Anterior cingulate cortex (tissue), 58 donors: ENCODE data around the gene ZNF30.
A peak's percentile ranks its signal among the peaks of the same experiment; 100 is the strongest.
"Not testable (repeated sequence)": the region's sequence is repeated elsewhere in the genome, so short reads cannot be mapped to it uniquely, and the experiment has no call there.

Experiments
- DNase-seq, 58 donors: peaks; one replicate each; lab custom pipeline; 2025; lab: John Stamatoyannopoulos, UW

Gene ZNF30

DNA sequence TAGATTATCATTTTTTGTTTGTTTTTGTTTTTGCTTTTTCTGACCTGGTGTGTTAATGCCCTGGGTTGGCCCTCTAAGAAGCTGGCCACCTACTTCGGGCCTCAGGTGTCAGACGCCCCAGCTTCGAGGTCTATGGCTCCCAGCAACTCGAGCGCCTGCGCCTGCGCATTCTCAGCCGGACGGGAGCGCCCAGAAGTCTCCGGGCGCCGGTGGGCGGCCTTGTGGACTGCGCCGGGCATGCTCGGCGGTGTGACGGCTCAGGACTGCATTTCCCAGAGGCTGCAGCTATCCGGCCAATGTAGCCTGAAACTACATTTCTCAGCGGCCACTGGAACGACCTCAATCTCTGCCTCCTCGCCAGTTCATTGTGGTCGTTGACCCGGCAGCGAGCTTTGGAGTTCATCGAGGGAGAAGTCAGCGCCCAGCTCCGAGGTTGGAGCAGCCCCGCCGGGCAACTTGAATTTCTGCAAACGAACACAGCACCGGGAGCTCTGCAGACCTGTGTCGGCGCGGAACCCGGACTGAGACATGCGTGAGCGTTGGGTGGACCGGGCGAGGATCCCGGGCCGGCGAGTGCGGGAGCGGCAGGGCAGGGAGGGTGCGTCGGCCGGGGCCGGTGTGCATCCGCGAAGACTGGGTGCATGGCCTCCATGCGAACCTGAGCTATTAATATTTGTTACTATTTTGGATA, at the start of gene ZNF30:
ZNF30 (plus strand) TSS at position 219 of the 691 bp plus-strand sequence. CDS start 3,045 bp downstream, outside the sequence.
- peak; percentile 23 to 92 (median 85) for DNase-seq

DNA sequence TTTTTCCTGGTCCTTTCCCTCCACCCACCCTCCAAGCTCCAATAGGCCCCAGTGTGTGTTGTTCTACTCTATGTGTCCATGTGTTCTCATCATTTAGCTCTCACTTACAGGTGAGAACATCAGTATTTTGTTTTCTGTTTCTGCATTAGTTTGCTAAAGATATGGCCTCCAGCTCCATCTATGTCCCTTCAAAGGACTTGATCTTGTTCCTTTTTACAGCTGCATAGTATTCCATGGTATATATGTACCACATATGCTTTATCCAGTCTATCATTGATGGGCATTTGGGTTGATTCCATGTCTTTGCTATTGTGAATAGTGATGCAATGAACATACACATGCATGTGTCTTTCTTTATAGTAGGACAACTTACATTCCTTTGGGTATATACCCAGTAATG, 47.1 kb upstream of the ZNF30 start:
- no peak for DNase-seq

DNA sequence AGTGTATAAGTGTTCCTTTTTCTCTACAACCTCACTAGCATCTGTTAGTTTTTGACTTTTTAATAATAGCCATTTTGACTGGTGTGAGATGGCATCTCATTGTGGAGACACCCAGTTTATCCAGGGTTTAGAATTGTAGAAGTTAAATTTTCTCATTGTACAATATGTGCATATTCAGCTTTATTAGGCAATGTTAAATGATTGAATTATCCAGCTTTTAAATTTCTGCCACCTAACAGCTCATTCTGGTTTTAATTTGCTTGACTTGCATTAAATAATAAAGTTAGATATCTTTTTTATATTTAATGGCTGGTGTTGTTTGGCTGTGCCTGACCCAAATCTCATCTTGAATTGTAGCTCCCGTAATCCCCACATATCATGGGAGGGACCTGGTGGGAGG, 46.7 kb upstream of the ZNF30 start:
- DNase-seq, result no peak

DNA sequence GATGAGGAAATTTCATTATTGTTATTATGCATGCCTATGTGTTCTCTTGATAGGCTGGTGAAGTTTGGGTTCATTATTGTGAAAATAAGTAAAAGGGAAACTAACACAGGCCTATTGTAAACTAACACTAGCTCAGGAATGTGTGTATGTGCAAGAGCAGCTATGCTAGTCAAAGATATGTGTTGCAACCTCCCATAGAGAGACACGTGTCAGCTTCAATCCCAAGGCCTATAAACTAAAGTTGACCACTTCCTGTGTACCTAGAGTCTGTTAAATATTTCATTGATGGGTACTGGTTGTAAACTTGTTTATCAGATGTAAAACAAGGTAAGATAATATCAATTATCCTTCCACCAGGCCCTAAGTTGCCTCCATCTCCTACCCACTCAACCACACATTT, 44.7 kb upstream of the ZNF30 start:
- DNase-seq, result no peak

DNA sequence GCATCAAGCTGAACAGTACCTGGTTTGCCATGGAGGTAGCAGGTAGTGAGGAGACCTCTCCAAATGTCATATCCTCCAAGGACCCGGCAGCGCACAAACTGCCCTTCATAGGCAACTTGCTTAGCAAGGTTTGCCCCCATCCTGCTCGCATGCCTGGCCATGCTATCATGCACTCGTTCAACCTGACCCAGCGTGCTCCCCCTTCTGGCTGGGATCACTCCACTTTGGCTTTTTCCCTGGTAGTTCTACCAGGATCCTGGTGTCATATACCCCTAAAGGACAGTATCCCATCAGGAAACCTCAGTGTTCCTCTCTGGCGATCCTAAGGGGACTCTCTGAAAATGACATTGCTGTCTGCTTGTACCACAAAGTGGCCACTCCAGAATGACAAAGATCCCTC, 38.6 kb upstream of the ZNF30 start:
- no peak for DNase-seq

DNA sequence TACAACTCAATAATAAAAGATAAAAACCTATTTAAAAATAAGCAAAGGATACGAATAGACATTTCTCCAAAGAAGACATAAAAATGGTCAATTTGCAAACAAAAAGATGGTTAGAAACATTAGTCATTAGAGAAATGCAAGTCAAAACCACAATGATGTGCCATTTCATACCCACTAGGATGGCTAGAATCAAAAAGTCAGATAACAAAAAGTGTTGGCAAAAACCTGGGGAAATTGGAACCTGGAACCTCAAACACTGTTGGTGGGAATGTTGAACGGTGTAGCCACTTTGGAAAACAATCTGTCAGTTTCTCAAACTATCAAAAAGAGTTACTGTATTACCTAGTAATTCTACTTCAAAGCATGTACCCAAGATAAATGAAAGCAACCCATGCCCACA, 26.5 kb upstream of the ZNF30 start:
- DNase-seq, result no peak

DNA sequence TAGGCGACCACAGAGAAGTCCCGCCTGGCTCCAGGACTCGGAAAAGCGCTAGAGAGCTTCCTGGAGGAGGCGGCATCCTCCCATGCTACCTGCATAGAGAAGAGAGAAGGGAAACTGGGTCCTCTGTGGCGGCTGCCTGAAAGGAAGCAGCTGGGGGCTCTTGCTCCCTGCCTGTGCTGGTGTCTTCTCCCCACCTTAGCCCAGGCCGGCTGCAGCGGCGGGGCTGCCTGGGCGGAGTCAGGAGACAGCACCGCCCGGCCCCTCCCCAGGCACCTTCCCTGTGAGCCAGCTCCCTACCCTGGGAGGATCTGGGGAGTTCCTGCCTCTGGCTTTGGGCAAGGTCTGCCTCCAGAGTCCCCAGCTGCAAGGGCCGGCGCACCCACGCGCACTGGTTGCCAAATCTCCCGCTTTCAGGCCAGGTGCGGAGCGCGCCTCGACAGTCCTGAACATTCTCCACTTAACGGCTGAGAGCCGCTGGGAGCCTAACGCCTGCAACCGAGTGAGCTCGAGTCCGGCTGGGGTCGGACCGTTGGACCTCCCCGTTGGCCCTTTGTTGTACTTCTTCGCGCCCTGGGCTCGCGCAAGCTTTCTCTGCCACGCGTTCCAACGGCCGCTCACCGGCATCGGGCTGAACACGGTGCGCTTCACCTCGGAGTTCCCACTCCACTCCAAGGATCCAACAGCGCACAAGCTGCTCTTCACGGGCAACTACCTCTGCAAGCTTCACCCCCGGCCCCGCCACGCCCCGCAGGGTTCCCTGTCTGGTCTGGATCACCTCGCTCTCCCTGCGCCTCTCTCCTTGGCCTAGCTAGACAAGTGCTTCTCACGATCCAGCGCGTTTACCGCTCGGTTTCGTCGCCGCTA, 21.8 kb upstream of the ZNF30 start:
- DNase-seq, result no peak

DNA sequence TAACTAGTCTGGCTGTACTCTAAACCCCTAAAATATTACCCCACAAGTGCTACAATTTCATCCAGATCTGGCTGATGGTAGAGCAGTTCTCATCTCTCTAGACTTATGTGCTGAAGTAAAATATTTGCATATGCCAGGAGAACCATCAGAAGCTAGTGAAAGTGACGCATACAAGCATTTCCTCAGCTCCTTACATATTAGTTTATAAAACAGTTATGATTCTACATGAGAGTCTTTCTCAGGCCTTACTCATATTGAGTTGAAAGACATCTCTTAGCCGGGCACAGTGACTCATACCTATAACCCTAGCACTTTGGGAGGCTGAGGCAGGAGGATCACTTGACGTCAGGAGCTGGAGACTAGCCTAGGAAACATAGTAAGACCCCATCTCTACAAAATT, 15.9 kb upstream of the ZNF30 start:
- no peak for DNase-seq

DNA sequence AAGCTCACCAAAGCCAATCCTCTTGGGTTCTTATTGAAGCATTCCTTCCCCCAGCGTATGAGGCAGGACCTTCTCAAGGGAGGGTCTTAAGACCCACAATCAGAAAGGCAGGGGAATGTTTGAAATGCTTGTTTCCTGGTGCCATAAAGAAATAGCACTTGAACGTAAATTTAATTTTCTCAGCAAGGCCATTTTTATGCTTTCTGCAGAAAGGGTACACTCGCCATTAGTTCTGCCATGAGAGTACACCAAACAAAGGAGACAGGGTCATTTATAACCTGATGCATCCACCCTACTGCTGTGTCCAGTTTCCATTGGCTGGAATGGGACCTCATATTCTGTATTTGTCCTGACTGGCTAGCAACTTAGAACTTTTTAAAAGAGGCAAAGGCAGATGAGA, 9.6 kb upstream of the ZNF30 start:
- not testable (repeated sequence) for DNase-seq

DNA sequence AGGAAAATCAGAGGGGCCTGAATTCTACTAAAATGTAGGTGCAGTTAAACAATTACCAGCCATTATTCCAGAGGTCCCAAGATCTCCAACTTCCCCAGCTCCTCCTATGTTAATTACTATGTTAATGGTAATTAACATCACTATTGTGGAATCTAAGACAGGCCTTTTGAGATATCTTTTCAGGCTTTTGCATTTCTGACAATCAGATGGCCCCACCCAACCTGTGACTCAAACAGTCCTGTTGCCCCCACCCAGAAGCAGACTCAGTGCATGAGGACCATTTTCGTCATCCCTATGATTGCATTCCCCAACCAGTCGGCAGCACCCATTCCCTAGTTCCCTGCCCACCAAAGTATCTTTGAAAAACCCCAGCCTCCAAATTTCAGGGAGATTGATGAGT, 8.5 kb upstream of the ZNF30 start:
- DNase-seq, result no peak

DNA sequence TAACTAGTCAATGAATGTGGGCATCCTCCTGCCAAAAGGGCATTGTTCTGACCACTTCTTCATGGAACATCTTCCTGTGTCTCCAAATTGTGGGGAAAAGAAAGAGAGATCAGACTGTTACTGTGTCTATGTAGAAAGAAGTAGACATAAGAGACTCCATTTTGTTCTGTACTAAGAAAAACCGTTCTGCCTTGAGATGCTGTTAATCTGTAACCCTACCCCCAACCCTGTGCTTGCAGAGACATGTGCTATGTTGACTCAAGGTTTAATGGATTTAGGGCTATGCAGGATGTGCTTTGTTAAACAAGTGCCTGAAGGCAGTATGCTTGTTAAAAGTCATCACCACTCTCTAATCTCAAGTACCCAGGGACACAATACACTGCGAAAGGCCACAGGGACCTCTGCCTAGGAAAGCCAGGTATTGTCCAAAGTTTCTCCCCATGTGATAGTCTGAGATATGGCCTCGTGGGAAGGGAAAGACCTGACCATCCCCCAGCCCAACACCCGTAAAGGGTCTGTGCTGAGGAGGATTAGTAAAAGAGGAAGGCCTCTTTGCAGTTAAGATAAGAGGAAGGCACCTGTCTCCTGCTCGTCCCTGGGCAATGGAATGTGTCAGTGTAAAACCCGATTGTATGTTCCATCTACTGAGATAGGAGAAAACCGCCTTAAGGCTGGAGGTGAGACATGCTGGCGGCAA, 6.5 kb upstream of the ZNF30 start:
- not testable (repeated sequence) for DNase-seq

DNA sequence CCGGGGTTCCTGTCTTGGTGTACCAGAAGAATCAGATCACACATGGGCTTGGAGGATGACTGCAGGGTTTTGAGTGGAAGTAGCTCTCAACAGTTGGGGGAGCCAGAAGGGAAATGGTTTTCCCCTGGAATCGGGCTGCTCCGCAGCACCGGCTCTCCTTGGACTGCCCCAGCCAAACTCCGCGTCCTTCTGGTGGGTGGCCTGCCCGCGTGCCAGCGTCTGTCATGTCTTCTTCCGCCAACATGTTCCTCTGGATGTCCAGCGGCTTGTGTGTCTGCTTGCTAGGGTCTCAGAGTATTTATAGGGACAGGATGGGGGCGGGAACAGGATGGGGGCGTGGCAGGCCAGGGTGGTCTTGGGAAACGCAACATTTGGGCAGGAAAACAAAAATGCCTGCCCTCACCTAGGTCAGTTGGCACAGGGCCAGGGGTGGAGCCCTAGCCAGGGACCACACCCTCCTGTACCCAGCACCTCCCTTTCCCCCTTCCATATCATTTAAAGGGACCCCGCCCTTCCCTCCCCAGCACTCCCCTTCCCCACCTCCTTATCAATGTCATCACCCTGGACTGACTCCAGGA, 1.3 kb upstream of the ZNF30 start:
- peak in 1 of 58 donors; percentile 16 for DNase-seq

DNA sequence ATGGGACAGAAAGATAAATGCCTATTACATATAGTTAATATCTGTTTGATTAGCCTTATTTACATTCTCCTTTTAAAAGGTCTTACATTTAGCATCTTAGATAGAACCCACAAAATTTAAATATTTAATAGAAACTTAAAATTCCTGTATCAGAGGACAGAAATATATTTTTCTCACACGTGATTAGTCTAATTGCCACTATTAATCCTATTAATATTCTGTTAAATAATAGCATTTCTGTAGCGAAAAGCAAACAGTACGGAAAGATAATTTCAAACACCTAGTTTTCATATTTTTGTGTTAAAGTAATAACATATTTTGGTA, 380 bp upstream of the ZNF30 start:
- no peak for DNase-seq

DNA sequence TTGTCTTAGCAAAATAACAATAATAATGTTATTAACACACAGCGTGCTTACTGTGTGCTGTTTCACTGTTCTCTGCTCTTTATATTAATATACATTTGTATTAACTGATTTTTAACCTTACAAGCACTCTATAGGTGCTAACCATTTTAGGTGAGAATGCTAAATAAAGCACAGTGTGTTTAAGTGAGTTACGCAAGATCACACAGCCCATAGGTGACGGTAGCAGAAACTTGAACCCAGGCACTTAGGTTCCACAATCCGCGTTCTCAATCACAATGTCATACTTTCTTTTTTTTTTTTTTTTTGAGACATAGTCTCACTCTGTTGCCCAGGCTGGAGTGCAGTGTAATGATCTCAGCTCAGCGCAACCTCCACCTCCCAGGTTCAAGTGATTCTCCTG, 5.8 kb downstream of the ZNF30 start:
- DNase-seq, result no peak

DNA sequence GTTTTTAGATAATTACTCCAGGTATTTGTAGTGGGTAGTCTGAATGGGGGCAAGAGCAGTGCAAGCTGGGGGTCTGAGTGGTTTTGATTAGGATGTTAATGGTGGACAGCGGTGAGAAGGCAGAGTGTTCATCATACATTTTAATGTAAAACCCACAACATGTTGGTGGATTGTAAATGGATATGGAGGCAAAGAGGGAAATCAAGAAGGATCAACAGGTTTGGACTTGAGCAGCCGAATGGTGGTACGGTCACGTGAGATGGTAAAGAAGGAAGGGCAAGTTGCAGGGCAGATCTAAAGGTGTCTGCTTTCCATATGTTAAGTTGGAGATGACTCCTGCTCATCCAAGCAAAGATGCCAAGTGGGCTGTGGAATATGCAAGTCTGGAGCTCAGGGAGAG, 9.5 kb downstream of the ZNF30 start:
- DNase-seq, result no peak

DNA sequence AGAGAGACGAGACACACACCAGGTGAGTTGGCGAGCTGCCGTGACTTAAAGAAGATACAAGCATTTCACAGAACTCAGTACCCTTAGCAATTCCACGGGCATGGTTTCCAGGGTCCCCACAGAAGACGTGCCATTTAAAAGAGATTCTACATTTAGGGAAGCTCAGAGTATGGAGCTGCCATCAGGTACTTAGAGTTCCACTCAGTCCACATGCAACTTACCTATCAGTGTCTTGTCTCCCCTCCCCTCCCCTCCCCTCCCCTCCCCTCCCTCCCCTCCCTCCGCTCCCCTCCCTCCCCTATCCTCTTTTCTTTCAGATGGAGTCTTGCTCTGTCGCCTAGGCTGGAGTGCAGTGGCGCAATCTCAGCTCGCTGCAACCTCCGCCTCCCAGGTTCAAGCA, 12.2 kb downstream of the ZNF30 start:
- no peak for DNase-seq

DNA sequence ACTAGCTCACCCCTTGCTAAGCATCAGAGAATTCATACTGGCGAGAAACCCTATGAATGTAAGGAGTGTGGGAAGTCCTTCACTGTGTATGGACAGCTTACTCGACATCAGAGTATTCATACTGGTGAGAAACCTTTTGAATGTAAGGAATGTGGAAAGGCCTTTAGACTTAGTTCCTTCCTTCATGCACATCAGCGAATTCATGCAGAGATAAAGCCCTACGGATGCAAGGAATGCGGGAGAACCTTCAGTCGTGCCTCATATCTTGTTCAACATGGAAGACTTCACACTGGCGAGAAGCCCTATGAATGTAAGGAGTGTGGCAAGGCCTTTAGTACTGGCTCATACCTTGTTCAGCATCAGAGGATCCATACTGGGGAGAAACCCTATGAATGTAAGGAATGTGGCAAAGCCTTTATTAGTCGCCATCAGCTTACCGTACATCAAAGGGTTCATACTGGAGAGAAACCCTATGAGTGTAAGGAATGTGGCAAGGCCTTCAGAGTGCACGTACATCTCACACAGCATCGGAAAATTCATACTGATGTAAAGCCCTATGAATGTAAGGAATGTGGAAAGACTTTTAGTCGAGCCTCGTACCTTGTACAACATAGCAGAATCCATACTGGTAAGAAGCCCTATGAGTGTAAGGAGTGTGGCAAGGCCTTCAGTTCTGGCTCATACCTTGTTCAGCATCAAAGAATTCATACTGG, 17.3 kb downstream of the ZNF30 start:
- no peak for DNase-seq

DNA sequence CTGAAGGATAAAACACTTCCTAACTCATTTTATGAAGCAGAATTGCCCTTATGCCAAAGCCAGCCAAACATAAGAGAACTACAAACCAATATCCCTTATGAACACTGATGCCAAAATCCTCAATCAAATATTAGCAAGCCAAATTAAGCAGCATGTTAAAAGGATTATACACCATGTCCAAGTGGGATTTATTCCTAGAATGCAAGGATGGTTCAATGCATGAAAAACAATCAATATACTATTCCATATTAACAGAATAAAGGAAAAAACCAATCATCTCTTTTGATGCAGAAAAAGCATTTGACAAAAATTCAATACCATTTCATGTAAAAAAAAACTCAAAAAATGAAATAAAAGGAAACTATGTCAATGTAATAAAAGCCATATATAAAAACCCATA, 26.4 kb downstream of the ZNF30 start:
- no peak for DNase-seq

DNA sequence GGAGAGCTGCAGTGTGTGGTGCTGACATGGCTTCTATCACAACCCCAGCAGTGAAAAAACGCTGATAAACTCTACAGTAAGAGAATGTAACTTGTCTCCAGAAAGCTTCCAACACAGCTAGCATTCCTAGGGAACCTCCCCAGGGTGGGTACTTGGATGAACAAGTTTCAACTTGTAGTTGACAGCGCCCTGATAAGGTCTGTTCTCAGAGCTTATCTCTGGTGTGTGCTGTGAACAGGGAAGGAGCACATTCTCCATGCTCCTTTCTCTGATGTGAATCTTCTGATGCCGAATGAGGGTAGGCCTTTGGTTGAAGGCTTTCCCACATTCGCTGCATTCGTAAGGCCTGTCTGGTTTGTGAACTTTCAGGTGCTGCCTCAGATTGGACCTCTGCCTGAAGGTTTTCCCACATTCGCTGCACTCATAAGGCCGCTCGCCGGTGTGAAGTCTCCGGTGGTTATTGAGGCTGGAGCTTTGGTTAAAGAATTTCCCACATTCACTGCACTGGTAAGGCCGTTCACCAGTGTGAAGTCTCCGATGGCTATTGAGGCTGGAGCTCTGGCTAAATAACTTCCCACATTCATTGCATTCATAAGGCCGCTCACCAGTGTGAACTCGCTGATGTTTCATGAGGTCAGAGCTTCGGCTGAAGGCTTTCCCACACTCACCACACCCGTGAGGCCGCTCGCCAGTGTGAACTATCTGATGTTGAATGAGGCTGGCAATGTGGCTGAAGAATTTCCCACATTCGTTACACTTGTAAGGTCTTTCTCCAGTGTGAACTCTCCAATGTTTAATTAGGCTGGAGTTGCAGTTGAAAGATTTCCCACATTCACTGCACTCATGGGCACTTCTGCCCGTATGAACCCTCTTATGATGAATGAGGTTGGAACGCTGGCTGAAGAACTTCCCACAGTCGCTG, 31.4 kb downstream of the ZNF30 start:
- DNase-seq, result no peak
